Nephron (organoid): ENCODE results near the gene LARP1B.
"Not testable (repeated sequence)": the region's sequence is repeated elsewhere in the genome, so short reads cannot be mapped to it uniquely, and the experiment has no call there.

Experiments used
- H3K27ac Mint-ChIP-seq, 3 experiments: 2 replicates each; pipeline ENCODE4 v1.8.0; 2020; ENCODE audit warnings: mixed read lengths in 3 of 3, mild to moderate bottlenecking in 2 of 3, moderate library complexity in 1 of 3
- H3K27me3 Mint-ChIP-seq: 2 replicates; pipeline ENCODE4 v1.8.0; 2021; ENCODE audit warnings: low read depth, mild to moderate bottlenecking, moderate library complexity, mixed read lengths
- H3K36me3 Mint-ChIP-seq: 2 replicates; pipeline ENCODE4 v1.8.0; 2020; ENCODE audit warnings: low read depth, mixed read lengths
- H3K4me1 Mint-ChIP-seq: 2 replicates; pipeline ENCODE4 v1.8.0; 2020; ENCODE audit warnings: mixed read lengths
- H3K4me3 Mint-ChIP-seq, 3 experiments: 2 replicates each; pipeline ENCODE4 v1.8.0; 2020; ENCODE audit warnings: mild to moderate bottlenecking in 3 of 3, mixed read lengths in 3 of 3, moderate library complexity in 2 of 3
- H3K9me3 Mint-ChIP-seq: 2 replicates; pipeline ENCODE4 v1.8.0; 2020; ENCODE audit warnings: mixed read lengths
- CTCF ChIP-seq, 3 experiments: fragments of 200-600 bp; sonication (generic); IDR thresholded peaks; one replicate each; pipeline ENCODE4 v1.5.0; 2021; ENCODE audit warnings: antibody characterized with exemption in 3 of 3; ENCODE audit not compliant: unreplicated experiment in 3 of 3

Gene LARP1B

GRCh38 chr4:128060699-128061565, at the start of gene LARP1B:
TSS of gene LARP1B (plus strand) at chr4:128061312. CDS start at chr4:128074952, 13,640 bp downstream.
- H3K36me3 Mint-ChIP-seq: no peaks in the 10 kb centered on the region
- peaks cover 5% of the 10 kb centered on the region for H3K4me1 Mint-ChIP-seq
- TF ChIP-seq CTCF (IDR thresholded peaks at IDR 0.05; ENCODE audit: unreplicated experiment in 3 of 3): no peak
- H3K4me3 Mint-ChIP-seq: peak within 1 kb of the TSS; percentile 91 to 97 (median 96)
- H3K27me3 Mint-ChIP-seq: peaks cover 3% of the 10 kb centered on the region
- H3K27ac Mint-ChIP-seq: peak within 1 kb of the TSS; percentile 97 to 99 (median 98)
- no peaks in the 10 kb centered on the region for H3K9me3 Mint-ChIP-seq

- peaks cover 52% of the 10 kb centered on the region for H3K36me3 Mint-ChIP-seq
Observed at GRCh38 chr4:128025319-128025718, 35.8 kb upstream of the LARP1B start.

GRCh38 chr4:128029907-128030306, 31.2 kb upstream of the LARP1B start:
- Mint-ChIP-seq H3K27ac (no peak overlapping the region), H3K27me3 (no peaks in the 10 kb centered on the region), H3K4me3 (no peak overlapping the region), H3K9me3 (no peaks in the 10 kb centered on the region), H3K4me1 (no peaks in the 10 kb centered on the region), H3K36me3 (peaks cover 32% of the 10 kb centered on the region)
- no peak for TF ChIP-seq CTCF (IDR thresholded peaks at IDR 0.05; ENCODE audit: unreplicated experiment in 3 of 3)

More at GRCh38 chr4:128025319-128025718, 35.8 kb upstream of the LARP1B start:
- no peaks in the 10 kb centered on the region for H3K27me3 Mint-ChIP-seq
- no peaks in the 10 kb centered on the region for H3K4me1 Mint-ChIP-seq
- H3K27ac Mint-ChIP-seq: no peak overlapping the region
- no peak overlapping the region for H3K4me3 Mint-ChIP-seq
- no peak for TF ChIP-seq CTCF (IDR thresholded peaks at IDR 0.05; ENCODE audit: unreplicated experiment in 3 of 3)
- peaks cover 4% of the 10 kb centered on the region for H3K9me3 Mint-ChIP-seq

GRCh38 chr4:128031756-128032384, 29.2 kb upstream of the LARP1B start:
- Mint-ChIP-seq H3K27ac (no peak overlapping the region), H3K4me1 (no peaks in the 10 kb centered on the region)

GRCh38 chr4:128039568-128039967, 21.5 kb upstream of the LARP1B start:
- no peaks in the 10 kb centered on the region for H3K4me1 Mint-ChIP-seq
- no peaks in the 10 kb centered on the region for H3K36me3 Mint-ChIP-seq
- H3K27ac Mint-ChIP-seq: no peak overlapping the region
- no peak overlapping the region for H3K4me3 Mint-ChIP-seq
- no peaks in the 10 kb centered on the region for H3K27me3 Mint-ChIP-seq
- no peak for TF ChIP-seq CTCF (IDR thresholded peaks at IDR 0.05; ENCODE audit: unreplicated experiment in 3 of 3)
- no peaks in the 10 kb centered on the region for H3K9me3 Mint-ChIP-seq

More at GRCh38 chr4:128031756-128032384, 29.2 kb upstream of the LARP1B start:
- TF ChIP-seq CTCF (IDR thresholded peaks at IDR 0.05; ENCODE audit: unreplicated experiment in 3 of 3): no peak
- Mint-ChIP-seq H3K9me3 (no peaks in the 10 kb centered on the region), H3K27me3 (no peaks in the 10 kb centered on the region), H3K36me3 (peaks cover 18% of the 10 kb centered on the region), H3K4me3 (no peak overlapping the region)

GRCh38 chr4:128047019-128047418, 14.1 kb upstream of the LARP1B start:
- not testable (repeated sequence) for H3K9me3 Mint-ChIP-seq, H3K36me3 Mint-ChIP-seq, H3K4me3 Mint-ChIP-seq, H3K27ac Mint-ChIP-seq, H3K4me1 Mint-ChIP-seq, H3K27me3 Mint-ChIP-seq

GRCh38 chr4:128047514-128047913, 13.6 kb upstream of the LARP1B start:
- H3K4me1 Mint-ChIP-seq, H3K27me3 Mint-ChIP-seq, H3K4me3 Mint-ChIP-seq, H3K9me3 Mint-ChIP-seq, H3K36me3 Mint-ChIP-seq, H3K27ac Mint-ChIP-seq: not testable (repeated sequence)

GRCh38 chr4:128051229-128051628, 9.9 kb upstream of the LARP1B start:
- not testable (repeated sequence) for H3K36me3 Mint-ChIP-seq, H3K27ac Mint-ChIP-seq, H3K9me3 Mint-ChIP-seq, H3K27me3 Mint-ChIP-seq, H3K4me3 Mint-ChIP-seq, H3K4me1 Mint-ChIP-seq

- not testable (repeated sequence) for H3K4me1 Mint-ChIP-seq, H3K27me3 Mint-ChIP-seq, H3K27ac Mint-ChIP-seq, H3K9me3 Mint-ChIP-seq, H3K4me3 Mint-ChIP-seq, H3K36me3 Mint-ChIP-seq
Observed at GRCh38 chr4:128054907-128055306, 6.2 kb upstream of the LARP1B start.
